Measurements from ENCODE around the gene ENTPD3. TPM values are rescaled to one million over a fixed set of nuclear protein-coding genes. Genes with fewer than 3 reads are reported as not detected.
"Not testable (repeated sequence)": the region's sequence is repeated elsewhere in the genome, so short reads cannot be mapped to it uniquely, and the experiment has no call there.

Gene ENTPD3
- polyA plus RNA-seq, 12 donors: 0.29 to 3.7 (median 0.52) TPM; not detected in 1

DNA sequence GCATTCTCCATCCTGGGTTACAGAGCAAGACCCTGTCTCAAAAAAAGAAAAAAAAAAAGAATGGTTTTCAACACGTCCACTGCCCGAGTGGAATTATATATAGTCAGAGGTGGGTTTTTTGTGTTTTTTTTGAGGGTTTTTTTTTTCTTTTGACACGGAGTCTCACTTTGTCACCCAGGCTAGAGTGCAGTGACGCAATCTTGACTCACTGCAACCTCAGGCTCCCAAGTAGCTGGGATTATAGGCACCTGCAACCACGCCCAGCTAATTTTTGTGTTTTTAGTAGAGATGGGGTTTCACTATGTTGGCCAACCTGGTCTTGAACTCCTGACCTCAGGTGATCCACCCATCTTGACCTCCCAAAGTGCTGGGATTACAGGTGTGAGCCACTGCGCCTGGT, 73.5 kb downstream of the ENTPD3 start:
- not testable (repeated sequence) for DNase-seq

DNA sequence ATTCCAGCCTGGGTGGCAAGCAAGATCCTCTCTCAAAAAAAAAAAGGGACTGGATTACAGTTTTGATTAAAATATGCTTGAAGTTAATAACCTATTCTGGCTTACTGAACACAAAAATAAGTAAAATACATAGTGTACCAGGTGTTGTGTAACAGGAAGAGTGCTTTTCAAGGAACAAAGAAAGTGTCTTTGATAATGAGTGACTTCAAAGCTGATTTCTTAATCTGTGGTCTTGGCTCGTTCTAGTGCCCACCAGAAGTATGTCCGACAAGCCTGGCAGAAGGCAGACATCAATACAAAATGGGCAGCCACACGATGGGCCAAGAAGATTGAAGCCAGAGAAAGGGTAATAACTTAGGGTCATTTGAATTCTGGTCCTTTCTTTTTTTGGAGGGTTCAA, 74.2 kb downstream of the ENTPD3 start:
- no peak for DNase-seq

DNA sequence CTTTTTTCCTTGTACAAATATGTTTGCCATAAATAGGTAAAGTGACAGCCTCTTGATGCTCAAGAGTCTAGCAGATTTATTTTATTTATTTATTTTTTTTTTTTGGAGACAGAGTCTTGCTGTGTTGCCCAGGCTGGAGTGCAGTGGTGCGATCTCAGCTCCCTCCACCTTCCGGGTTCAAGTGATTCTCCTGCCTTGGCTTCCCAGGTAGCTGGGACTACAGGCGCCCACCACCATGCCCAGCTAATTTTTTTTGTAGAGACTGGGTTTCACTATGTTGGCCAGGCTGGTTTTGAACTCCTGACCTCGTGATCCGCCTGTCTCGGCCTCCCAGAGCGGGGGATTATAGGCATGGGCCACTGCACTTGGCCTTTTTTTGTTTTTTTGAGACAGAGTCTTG, 75.9 kb downstream of the ENTPD3 start:
- not testable (repeated sequence) for DNase-seq

DNA sequence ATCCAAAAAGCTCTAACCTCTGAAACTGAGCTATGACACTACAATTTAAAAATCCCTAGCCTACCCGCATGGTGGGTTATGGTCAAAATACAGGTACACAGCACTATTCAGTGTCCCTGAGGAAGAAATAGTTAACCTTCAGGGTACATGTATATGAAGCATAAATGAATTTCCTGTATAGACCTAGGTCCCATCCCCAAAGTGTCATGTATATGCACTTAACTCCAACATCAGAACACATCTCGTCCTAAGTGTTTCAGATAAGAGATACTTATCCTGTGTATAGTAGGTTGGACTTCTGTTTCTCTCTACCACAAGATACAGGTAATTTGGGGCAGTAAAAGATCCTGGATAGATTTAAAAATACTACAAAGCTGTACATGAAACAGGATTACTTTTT, 76.6 kb downstream of the ENTPD3 start:
- no peak for DNase-seq

DNA sequence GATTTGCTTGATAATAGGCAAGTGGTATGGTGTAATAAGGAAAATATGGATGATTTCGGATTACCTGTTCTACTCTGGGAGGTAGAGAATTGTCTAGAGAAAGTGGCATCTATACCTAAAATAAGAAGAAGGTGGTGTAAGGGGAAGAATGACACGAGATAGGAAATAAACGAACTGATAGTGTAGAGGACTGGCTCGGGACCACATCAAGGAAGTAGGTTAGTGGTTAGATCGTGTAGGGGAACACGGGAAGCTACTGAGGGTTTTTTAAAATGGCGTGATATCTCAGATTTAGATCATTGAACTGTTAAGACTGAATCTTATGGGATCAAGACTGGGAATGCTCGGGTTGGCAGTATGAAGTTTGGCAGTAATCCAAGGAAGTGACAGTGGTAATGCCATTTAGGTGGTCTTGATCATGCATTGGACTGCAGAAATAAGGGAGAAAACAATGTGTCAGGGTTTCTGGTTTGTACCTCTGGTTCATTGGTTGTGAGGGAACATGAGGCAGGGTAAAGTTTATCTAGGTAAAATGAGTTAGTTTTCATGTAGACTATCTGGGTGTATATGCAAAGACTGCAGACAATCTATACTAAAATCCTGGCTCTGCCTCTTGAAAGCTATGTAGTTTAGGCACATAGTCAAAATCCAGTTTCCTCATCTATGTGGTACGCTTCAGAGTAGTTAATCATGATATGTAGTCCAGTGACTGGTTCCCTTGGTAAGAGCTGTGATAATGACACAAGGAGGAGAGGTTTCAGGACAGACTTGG, 77.5 kb downstream of the ENTPD3 start:
- DNase-seq: no peak

DNA sequence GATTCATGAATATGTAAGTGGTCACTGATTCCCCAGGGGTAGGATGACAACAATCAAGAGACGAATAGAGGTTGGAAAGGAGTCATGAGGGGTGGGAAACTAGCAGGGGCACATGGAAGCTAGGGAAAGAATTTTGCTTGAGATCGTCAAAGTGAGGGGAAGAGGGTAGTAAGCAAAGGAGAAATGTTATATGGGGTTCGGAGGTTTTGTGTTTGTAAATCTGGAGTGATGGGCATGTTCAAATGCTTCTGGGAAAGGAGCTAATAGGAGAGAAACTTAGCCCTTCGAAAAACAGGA, 78.1 kb downstream of the ENTPD3 start:
- DNase-seq: no peak

DNA sequence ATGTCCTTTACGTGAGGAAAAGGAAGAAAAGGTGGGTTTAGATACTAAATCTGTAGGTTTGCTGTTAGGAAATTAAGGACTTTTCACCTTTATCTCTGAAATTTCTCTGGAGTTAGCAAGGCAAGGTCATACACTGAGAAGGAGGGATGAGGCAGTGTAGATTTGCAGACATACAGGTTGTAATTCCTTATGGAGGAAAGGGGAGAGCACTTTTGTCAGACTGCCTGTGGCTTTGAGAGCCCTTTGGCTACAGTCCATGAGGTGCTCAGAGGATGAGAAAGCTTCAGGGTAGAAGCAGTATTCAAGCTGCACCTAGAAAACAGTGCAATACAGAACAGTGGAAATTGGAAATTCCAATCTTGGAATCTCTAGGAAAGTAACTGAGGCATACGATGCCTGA, 78.5 kb downstream of the ENTPD3 start:
- DNase-seq: no peak

DNA sequence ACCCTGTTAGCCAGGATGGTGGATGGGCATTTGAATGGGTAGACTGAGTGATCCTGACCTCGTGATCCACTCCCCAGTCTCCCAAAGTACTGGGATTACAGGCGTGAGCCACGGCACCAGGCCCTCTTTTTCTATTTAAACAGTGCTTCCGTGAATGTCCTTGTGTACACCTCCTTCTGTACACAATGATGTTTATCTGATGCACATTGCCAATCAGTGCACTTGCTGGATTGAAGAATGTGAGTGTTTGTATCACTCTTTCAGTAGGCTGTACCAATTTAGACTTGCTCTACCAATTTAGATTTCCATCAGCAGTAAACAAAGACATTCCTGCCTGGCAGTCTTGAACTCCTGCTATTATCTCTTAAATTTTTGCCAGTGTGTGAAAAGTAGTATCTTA, 81.0 kb downstream of the ENTPD3 start:
- DNase-seq: no peak

DNA sequence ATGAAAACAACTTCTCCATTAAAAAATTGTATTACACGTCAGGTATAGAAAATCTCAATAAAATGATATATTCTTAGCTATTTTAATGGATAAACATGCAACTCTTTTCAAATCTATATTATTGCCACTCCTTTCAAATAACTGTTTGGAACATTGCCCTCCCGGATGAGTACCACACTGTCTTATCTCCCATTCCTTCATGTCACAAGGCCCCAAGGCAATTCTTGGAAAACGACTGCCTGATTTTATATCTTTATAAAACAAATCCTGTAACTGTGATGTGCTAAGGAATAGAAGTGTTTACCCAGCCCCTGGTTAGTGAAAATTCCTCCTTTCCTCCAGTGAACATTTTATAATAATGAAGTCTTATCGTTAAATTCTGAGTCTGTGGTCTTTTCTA, 83.7 kb downstream of the ENTPD3 start:
- DNase-seq: no peak

DNA sequence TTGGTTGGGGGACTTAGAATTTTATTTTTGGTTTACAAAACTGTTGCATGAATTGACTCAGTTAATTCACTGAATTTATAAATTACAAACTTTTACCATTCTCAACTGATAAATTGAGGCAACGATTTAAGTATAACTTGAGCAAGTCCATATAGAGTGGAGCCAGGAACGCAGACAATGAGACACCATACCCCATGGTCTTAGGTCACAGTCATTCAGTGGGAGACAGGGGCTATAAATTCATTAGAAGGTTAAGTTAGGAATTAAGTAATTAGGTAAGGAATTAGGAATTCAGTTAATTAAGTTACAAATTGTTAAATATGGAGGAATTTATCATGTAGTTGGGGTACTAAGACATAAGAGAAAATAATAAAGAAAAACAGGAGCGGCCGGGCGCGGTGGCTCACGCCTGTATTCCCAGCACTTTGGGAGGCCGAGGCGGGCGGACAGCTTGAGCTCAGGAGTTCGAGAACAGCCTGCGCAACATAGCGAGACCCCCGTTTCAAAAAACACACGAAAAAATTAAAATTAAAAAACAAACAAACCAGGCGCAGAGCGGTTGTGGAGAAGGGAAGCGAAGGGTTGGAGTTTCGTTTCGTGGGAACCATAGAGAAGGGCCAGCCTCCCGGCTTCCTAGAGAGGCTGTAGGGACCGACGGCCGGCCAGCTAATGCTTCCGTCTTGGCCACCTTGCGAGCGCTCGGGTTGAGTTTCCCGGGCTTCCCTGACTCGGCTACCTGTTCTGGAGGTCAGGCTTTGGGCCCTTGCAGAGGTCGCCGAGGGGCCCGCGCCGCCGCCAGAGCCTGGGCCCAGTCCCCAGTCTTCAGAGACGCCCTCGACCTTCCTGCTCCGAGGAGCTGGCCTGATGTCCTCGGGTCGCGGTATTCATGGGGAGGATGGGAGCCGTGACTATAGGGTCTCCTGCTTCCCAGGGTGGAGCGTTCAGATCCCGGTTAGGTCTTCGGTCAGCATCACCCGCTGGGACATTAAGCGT, 89.8 kb downstream of the ENTPD3 start, which contains the start of gene ZNF619:
ZNF619 (plus strand) TSS at position 645 of the 993 bp plus-strand sequence. CDS start 858 bp downstream, outside the sequence.
- DNase-seq: peak; percentile 86

DNA sequence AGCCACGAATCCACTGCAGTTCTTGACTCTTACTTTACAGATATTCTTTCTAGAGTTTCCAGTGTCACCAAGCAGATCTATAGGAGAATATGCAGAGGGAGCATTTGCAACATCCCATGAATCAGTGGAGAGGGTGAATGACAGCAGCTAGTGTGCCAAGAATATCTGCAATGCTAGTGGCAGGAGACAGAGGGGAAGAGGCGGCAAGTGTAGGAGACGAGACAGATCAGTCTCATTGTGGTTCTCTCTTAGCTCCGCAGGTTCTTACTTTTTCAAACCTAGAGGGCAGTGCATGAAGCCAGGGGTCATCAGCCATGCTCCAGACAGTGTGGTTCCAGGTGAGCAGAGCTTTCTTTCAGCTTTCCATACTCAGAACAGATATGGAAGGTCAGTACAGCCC, 90.7 kb downstream of the ENTPD3 start:
- DNase-seq: no peak

Other genes with a start within 250 kb of the ENTPD3 start
- gene EIF1B, start 77.5 kb upstream of the ENTPD3 start, polyA plus RNA-seq (ENCODE audit: insufficient read length in 12 of 12): 10 to 100 TPM in 11 of 12 donors, not detected in 1; 53.5 to 82.2 (median 67.5) TPM
- gene RPL14, start 70.2 kb downstream of the ENTPD3 start, polyA plus RNA-seq (ENCODE audit: insufficient read length in 12 of 12): 1,000 to 10,000 TPM in 11 of 12 donors, not detected in 1; 1,669 to 3,102 (median 2,705) TPM
- gene ZNF619, start 89.9 kb downstream of the ENTPD3 start, polyA plus RNA-seq (ENCODE audit: insufficient read length in 12 of 12): 1 to 10 TPM in 11 of 12 donors, not detected in 1; 3.0 to 6.2 (median 4.6) TPM
- 1 to 10 TPM in 11 of 12 donors, not detected in 1; 2.7 to 4.3 (median 3.4) TPM for gene ZNF620, start 118.9 kb downstream of the ENTPD3 start, polyA plus RNA-seq (ENCODE audit: insufficient read length in 12 of 12)
- 10 to 100 TPM in 11 of 12 donors, not detected in 1; 11.4 to 20.3 (median 14.2) TPM for gene ZNF621, start 137.8 kb downstream of the ENTPD3 start, polyA plus RNA-seq (ENCODE audit: insufficient read length in 12 of 12)

Measured in muscle of arm (tissue), 12 donors.